NOMO-1 treated with DMSO at 0.1 percent for 48 hours (cell line): ENCODE results near the gene MAML3.

ENCODE experiments used
- DNase-seq: peaks from one replicate; lab custom pipeline; 2025; ENCODE audit not compliant: unreplicated experiment; lab: John Stamatoyannopoulos, UW

The MAML3 gene

GRCh38 chr4:140102421-140102820 is 51.6 kb downstream of the MAML3 start:
- DNase-seq, result no peak

GRCh38 chr4:140100771-140101170 is 53.2 kb downstream of the MAML3 start:
- no peak for DNase-seq

- peak; percentile 31 for DNase-seq
Measured at GRCh38 chr4:140099983-140100382, 54.0 kb downstream of the MAML3 start.

- no peak for DNase-seq
Measured at GRCh38 chr4:140098455-140099160, 55.4 kb downstream of the MAML3 start.

GRCh38 chr4:140097572-140097971 is 56.4 kb downstream of the MAML3 start:
- DNase-seq, result no peak

GRCh38 chr4:140096921-140097320 is 57.1 kb downstream of the MAML3 start:
- DNase-seq, result no peak

GRCh38 chr4:140096483-140096861 is 57.5 kb downstream of the MAML3 start:
- no peak for DNase-seq

- peak; percentile 53 for DNase-seq
Measured at GRCh38 chr4:140095694-140096482, 58.1 kb downstream of the MAML3 start.

GRCh38 chr4:140094438-140095420 is 59.3 kb downstream of the MAML3 start:
- DNase-seq, result peak; percentile 79

- DNase-seq, result peak; percentile 37
Measured at GRCh38 chr4:140092094-140092851, 61.7 kb downstream of the MAML3 start.

- peak; percentile 33 for DNase-seq
Measured at GRCh38 chr4:140091305-140091704, 62.7 kb downstream of the MAML3 start.

GRCh38 chr4:140090215-140090731 is 63.7 kb downstream of the MAML3 start:
- DNase-seq, result no peak

- no peak for DNase-seq
Measured at GRCh38 chr4:140089216-140089615, 64.8 kb downstream of the MAML3 start.

- DNase-seq, result no peak
Measured at GRCh38 chr4:140088323-140088967, 65.5 kb downstream of the MAML3 start.

GRCh38 chr4:140085881-140086280 is 68.1 kb downstream of the MAML3 start:
- no peak for DNase-seq

- DNase-seq, result no peak
Measured at GRCh38 chr4:140085062-140085622, 68.8 kb downstream of the MAML3 start.

- no peak for DNase-seq
Measured at GRCh38 chr4:140084385-140084784, 69.6 kb downstream of the MAML3 start.

GRCh38 chr4:140082391-140082755 is 71.6 kb downstream of the MAML3 start:
- DNase-seq, result no peak

- DNase-seq, result no peak
Measured at GRCh38 chr4:140081641-140082390, 72.2 kb downstream of the MAML3 start.
